ENCODE results near the gene CLMP. TPM values are rescaled to one million over a fixed set of nuclear protein-coding genes. Genes with fewer than 3 reads are reported as not detected.

CLMP gene
- total and polyA plus RNA-seq, 4 experiments from 2014 or later = 0.41 to 0.97 (median 0.53) TPM

DNA sequence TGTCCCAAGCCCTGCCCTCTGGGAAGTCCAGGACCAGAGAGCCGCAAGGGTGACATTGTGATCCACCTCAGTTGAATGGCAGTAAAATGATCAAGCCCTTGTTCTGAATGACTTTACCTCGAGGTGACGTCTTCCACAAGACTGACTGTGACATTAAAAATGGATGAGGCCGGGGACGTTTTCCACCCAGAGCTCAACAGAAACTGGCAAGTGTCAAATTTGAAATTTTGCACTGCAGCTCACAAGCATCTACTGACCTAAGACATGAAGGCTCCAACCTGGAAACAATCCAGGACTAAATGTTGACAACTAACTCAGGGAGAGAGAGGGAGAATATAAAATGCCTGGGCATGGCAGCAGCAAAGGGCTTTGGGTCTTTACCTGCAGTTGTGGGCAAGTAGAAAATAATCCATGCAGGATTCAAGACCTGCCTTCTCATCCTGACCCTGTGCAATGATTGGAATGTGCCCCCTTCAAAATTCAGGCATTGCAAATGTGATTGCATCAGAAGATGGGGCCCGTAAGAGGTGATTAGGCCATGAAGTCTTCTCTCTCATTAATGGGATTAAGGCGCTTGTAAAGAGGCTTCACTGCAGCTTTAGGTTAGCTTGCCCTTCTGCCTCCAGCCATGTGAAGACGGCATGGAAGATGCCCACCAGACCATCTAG, 33.6 kb upstream of the CLMP start:
- Mint-ChIP-seq H3K4me3 (no peak overlapping the region), H3K36me3 (no peaks in the 10 kb centered on the region), H3K4me1 (peaks cover 12 to 19% (median 16%) of the 10 kb centered on the region in 4 donors), H3K27ac (no peak overlapping the region), H3K9me3 (no peaks in the 10 kb centered on the region), H3K27me3 (peaks cover 8 to 10% of the 10 kb centered on the region in 2 donors)
- no peak for DNase-seq
- no peak overlapping the region for H3K27ac ChIP-seq (ENCODE audit: low read depth, low read length)
- POLR2A ChIA-PET (ENCODE audit: partially characterized antibody) = no interaction called here
- no peaks in the 10 kb centered on the region for H3K36me3 ChIP-seq (ENCODE audit: insufficient read depth, low read length)
- intact Hi-C loops (cut with micrococcal nuclease) = no loop called here
- H3K9me3 ChIP-seq (ENCODE audit: control insufficient read depth in 1 of 2, low read length in 2 of 2) = no peaks in the 10 kb centered on the region
- H3K27me3 ChIP-seq (ENCODE audit: insufficient read depth, low read length) = no peaks in the 10 kb centered on the region
- H3K4me3 ChIP-seq (ENCODE audit: low read length in 2 of 2) = no peak overlapping the region
- H3K4me1 ChIP-seq (ENCODE audit: insufficient read depth, low read length) = peaks cover 10% of the 10 kb centered on the region
- CTCF ChIA-PET (ENCODE audit: partially characterized antibody) = interaction anchor here (1.5 to 1.7 kb wide), 3 partner anchors 9 to 117 kb away, joined by 3 to 4 read pairs (median 4); no protein-coding TSS in a partner anchor

DNA sequence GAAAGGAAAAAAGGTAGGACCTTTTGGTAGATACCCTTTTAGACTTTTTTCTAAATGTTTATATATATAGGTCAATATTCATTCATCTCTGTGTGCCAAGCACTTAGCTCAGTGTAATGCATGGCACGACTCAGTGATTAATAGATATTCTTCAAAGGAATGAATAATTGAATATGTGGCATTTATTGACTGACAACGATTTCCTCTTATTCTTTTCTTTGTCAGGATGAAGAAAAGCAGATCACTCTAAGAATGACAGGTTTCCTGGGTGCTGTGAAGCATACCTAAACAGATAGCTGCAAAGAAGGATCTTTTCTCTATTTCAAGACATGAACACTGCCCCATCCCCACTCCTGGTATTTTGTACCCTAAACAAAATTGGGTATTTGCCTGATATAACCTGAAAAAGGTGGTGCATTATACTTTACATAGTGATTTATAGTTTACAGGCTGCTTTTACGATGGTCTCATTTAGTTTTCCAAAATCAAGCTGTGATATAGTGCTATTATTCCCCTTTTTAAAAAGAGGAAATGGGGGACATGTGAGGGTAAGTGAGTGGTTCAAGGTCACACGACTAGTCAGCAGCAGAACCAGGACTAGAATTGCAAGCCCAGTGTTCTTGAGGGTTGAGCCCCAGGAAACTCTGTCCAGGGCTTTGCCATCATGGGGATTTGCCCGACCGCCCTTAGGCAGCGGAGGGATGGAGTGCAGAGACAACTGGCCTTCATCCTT, 32.9 kb upstream of the CLMP start:
- intact Hi-C loops (cut with micrococcal nuclease) = no loop called here
- ChIA-PET POLR2A (ENCODE audit: partially characterized antibody) (no interaction called here), CTCF (ENCODE audit: partially characterized antibody) (interaction anchor here (1.5 to 1.7 kb wide), 3 partner anchors 10 to 117 kb away, joined by 3 to 4 read pairs (median 4); no protein-coding TSS in a partner anchor)
- Histone ChIP-seq H3K9me3 (ENCODE audit: control insufficient read depth in 1 of 2, low read length in 2 of 2) (no peaks in the 10 kb centered on the region), H3K4me3 (ENCODE audit: low read length in 2 of 2) (no peak overlapping the region), H3K4me1 (ENCODE audit: insufficient read depth, low read length) (peaks cover 3% of the 10 kb centered on the region), H3K36me3 (ENCODE audit: insufficient read depth, low read length) (no peaks in the 10 kb centered on the region), H3K27ac (ENCODE audit: low read depth, low read length) (no peak overlapping the region), H3K27me3 (ENCODE audit: insufficient read depth, low read length) (no peaks in the 10 kb centered on the region)
- no peak for DNase-seq
- no peak overlapping the region for H3K27ac Mint-ChIP-seq
- H3K27me3 Mint-ChIP-seq = peaks cover 8 to 13% of the 10 kb centered on the region in 2 donors
- H3K36me3 Mint-ChIP-seq = no peaks in the 10 kb centered on the region
- H3K4me3 Mint-ChIP-seq = no peak overlapping the region
- peaks cover 5 to 12% (median 9%) of the 10 kb centered on the region in 4 donors for H3K4me1 Mint-ChIP-seq
- H3K9me3 Mint-ChIP-seq = peaks cover 0 to 3% (median under 1%) of the 10 kb centered on the region in 8 donors

GRCh38 chr11:123221584-123221983, 26.5 kb upstream of the CLMP start:
- Mint-ChIP-seq H3K9me3 (peaks cover 0 to 18% (median 12%) of the 10 kb centered on the region in 8 donors), H3K27ac (no peak overlapping the region), H3K4me3 (no peak overlapping the region), H3K27me3 (peaks cover 17 to 20% of the 10 kb centered on the region in 2 donors), H3K4me1 (no peaks in the 10 kb centered on the region), H3K36me3 (no peaks in the 10 kb centered on the region)
- Histone ChIP-seq H3K4me1 (ENCODE audit: insufficient read depth, low read length) (no peaks in the 10 kb centered on the region), H3K4me3 (ENCODE audit: low read length in 2 of 2) (no peak overlapping the region), H3K36me3 (ENCODE audit: insufficient read depth, low read length) (no peaks in the 10 kb centered on the region), H3K27ac (ENCODE audit: low read depth, low read length) (no peak overlapping the region), H3K27me3 (ENCODE audit: insufficient read depth, low read length) (no peaks in the 10 kb centered on the region), H3K9me3 (ENCODE audit: control insufficient read depth in 1 of 2, low read length in 2 of 2) (peaks cover 0 to 5% of the 10 kb centered on the region in 2 donors)
- intact Hi-C loops (cut with micrococcal nuclease) = no loop called here
- POLR2A ChIA-PET (ENCODE audit: partially characterized antibody) = no interaction called here
- CTCF ChIA-PET (ENCODE audit: partially characterized antibody) = no interaction called here
- no peak for DNase-seq

GRCh38 chr11:123221096-123221561, 26.1 kb upstream of the CLMP start:
- Mint-ChIP-seq H3K9me3 (peaks cover 0 to 18% (median 12%) of the 10 kb centered on the region in 8 donors), H3K36me3 (no peaks in the 10 kb centered on the region), H3K4me3 (no peak overlapping the region), H3K27me3 (peaks cover 17 to 19% of the 10 kb centered on the region in 2 donors), H3K27ac (no peak overlapping the region), H3K4me1 (no peaks in the 10 kb centered on the region)
- CTCF ChIA-PET (ENCODE audit: partially characterized antibody) = no interaction called here
- Histone ChIP-seq H3K27ac (ENCODE audit: low read depth, low read length) (no peak overlapping the region), H3K36me3 (ENCODE audit: insufficient read depth, low read length) (no peaks in the 10 kb centered on the region), H3K4me1 (ENCODE audit: insufficient read depth, low read length) (no peaks in the 10 kb centered on the region), H3K4me3 (ENCODE audit: low read length in 2 of 2) (no peak overlapping the region), H3K27me3 (ENCODE audit: insufficient read depth, low read length) (no peaks in the 10 kb centered on the region), H3K9me3 (ENCODE audit: control insufficient read depth in 1 of 2, low read length in 2 of 2) (peaks cover 0 to 5% of the 10 kb centered on the region in 2 donors)
- DNase-seq = no peak
- POLR2A ChIA-PET (ENCODE audit: partially characterized antibody) = no interaction called here
- intact Hi-C loops (cut with micrococcal nuclease) = no loop called here

GRCh38 chr11:123219066-123219690, 24.1 kb upstream of the CLMP start:
- H3K9me3 Mint-ChIP-seq = peaks cover 0 to 18% (median 12%) of the 10 kb centered on the region in 8 donors
- no peak overlapping the region for H3K4me3 Mint-ChIP-seq
- intact Hi-C loops (cut with micrococcal nuclease) = no loop called here
- Histone ChIP-seq H3K27ac (ENCODE audit: low read depth, low read length) (no peak overlapping the region), H3K36me3 (ENCODE audit: insufficient read depth, low read length) (no peaks in the 10 kb centered on the region), H3K27me3 (ENCODE audit: insufficient read depth, low read length) (no peaks in the 10 kb centered on the region), H3K4me3 (ENCODE audit: low read length in 2 of 2) (no peak overlapping the region), H3K4me1 (ENCODE audit: insufficient read depth, low read length) (no peaks in the 10 kb centered on the region), H3K9me3 (ENCODE audit: control insufficient read depth in 1 of 2, low read length in 2 of 2) (peaks cover 0 to 5% of the 10 kb centered on the region in 2 donors)
- no peaks in the 10 kb centered on the region for H3K4me1 Mint-ChIP-seq
- H3K27me3 Mint-ChIP-seq = peaks cover 17 to 18% of the 10 kb centered on the region in 2 donors
- ChIA-PET POLR2A (ENCODE audit: partially characterized antibody) (no interaction called here), CTCF (ENCODE audit: partially characterized antibody) (interaction anchor here (1.4 kb wide), 1 partner anchor 28 kb away, joined by 4 read pairs; no protein-coding TSS in a partner anchor)
- no peak for DNase-seq
- H3K36me3 Mint-ChIP-seq = no peaks in the 10 kb centered on the region
- H3K27ac Mint-ChIP-seq = no peak overlapping the region

GRCh38 chr11:123218451-123218850, 23.4 kb upstream of the CLMP start:
- Histone ChIP-seq H3K27me3 (ENCODE audit: insufficient read depth, low read length) (no peaks in the 10 kb centered on the region), H3K27ac (ENCODE audit: low read depth, low read length) (no peak overlapping the region), H3K36me3 (ENCODE audit: insufficient read depth, low read length) (no peaks in the 10 kb centered on the region), H3K9me3 (ENCODE audit: control insufficient read depth in 1 of 2, low read length in 2 of 2) (peaks cover 0 to 5% of the 10 kb centered on the region in 2 donors), H3K4me1 (ENCODE audit: insufficient read depth, low read length) (no peaks in the 10 kb centered on the region), H3K4me3 (ENCODE audit: low read length in 2 of 2) (no peak overlapping the region)
- H3K27me3 Mint-ChIP-seq = peaks cover 17 to 22% of the 10 kb centered on the region in 2 donors
- POLR2A ChIA-PET (ENCODE audit: partially characterized antibody) = no interaction called here
- no peak overlapping the region for H3K4me3 Mint-ChIP-seq
- intact Hi-C loops (cut with micrococcal nuclease) = no loop called here
- peaks cover 0 to 18% (median 12%) of the 10 kb centered on the region in 8 donors for H3K9me3 Mint-ChIP-seq
- no peaks in the 10 kb centered on the region for H3K4me1 Mint-ChIP-seq
- DNase-seq = no peak
- H3K36me3 Mint-ChIP-seq = no peaks in the 10 kb centered on the region
- H3K27ac Mint-ChIP-seq = no peak overlapping the region
- CTCF ChIA-PET (ENCODE audit: partially characterized antibody) = no interaction called here

- Histone ChIP-seq H3K27me3 (ENCODE audit: insufficient read depth, low read length) (no peaks in the 10 kb centered on the region), H3K4me3 (ENCODE audit: low read length in 2 of 2) (no peak overlapping the region), H3K36me3 (ENCODE audit: insufficient read depth, low read length) (no peaks in the 10 kb centered on the region), H3K4me1 (ENCODE audit: insufficient read depth, low read length) (no peaks in the 10 kb centered on the region), H3K9me3 (ENCODE audit: control insufficient read depth in 1 of 2, low read length in 2 of 2) (peaks cover 0 to 5% of the 10 kb centered on the region in 2 donors), H3K27ac (ENCODE audit: low read depth, low read length) (no peak overlapping the region)
- Mint-ChIP-seq H3K27me3 (peaks cover 13 to 24% of the 10 kb centered on the region in 2 donors), H3K27ac (no peak overlapping the region), H3K36me3 (no peaks in the 10 kb centered on the region), H3K4me3 (no peak overlapping the region), H3K4me1 (no peaks in the 10 kb centered on the region), H3K9me3 (peaks cover 0 to 16% (median 11%) of the 10 kb centered on the region in 8 donors)
- CTCF ChIA-PET (ENCODE audit: partially characterized antibody) = interaction anchor here (1.5 kb wide), 1 partner anchor 29 kb away, joined by 4 read pairs; no protein-coding TSS in a partner anchor
- intact Hi-C loops (cut with micrococcal nuclease) = no loop called here
- POLR2A ChIA-PET (ENCODE audit: partially characterized antibody) = no interaction called here
- DNase-seq = no peak
Measured at GRCh38 chr11:123217897-123218296, 22.8 kb upstream of the CLMP start.

Data from CD4-positive, alpha-beta memory T cell (primary cell).